Activated CD4-positive, alpha-beta memory T cell treated with anti-CD3 and anti-CD28 coated beads, Interleukin-2, amount 10 ng/mL, durations not matched to agents 7 days and 5 days (primary cell): Measurements from ENCODE around the gene SHC4. TPM values are rescaled to one million over a fixed set of nuclear protein-coding genes. Genes with fewer than 3 reads are reported as not detected.

Source experiments
- CTCF ChIA-PET: fragments of 350-600 bp; sonication (Branson Sonifier 250); formaldehyde crosslinking; loops from one replicate; lab custom pipeline; 2021; ENCODE audit warnings: antibody characterized with exemption, inconsistent platforms; lab: Charles Lee
- POLR2A ChIA-PET: fragments of 350-600 bp; sonication (Branson Sonifier 250); formaldehyde crosslinking; loops from one replicate; lab custom pipeline; 2021; ENCODE audit warnings: antibody characterized with exemption; lab: Charles Lee
- DNase-seq: peaks from one replicate; pipeline ENCODE4 v3.0.0-alpha.2; 2020
- H3K27ac Mint-ChIP-seq: one replicate; pipeline ENCODE4 v1.8.0; 2021; ENCODE audit warnings: mild to moderate bottlenecking, mixed read lengths
- H3K27me3 Mint-ChIP-seq: one replicate; pipeline ENCODE4 v1.8.0; 2021; ENCODE audit warnings: mixed read lengths
- H3K36me3 Mint-ChIP-seq: one replicate; pipeline ENCODE4 v1.8.0; 2021; ENCODE audit warnings: low read depth, mixed read lengths
- H3K4me1 Mint-ChIP-seq: one replicate; pipeline ENCODE4 v1.8.0; 2021; ENCODE audit warnings: mixed read lengths
- H3K4me3 Mint-ChIP-seq: one replicate; pipeline ENCODE4 v1.8.0; 2021; ENCODE audit warnings: mild to moderate bottlenecking, mixed read lengths
- H3K9me3 Mint-ChIP-seq: one replicate; pipeline ENCODE4 v1.8.0; 2021; ENCODE audit warnings: mixed read lengths
- total RNA-seq, 2 experiments: library from RNA; stranded (reverse); gene quantifications; one replicate each; pipeline ENCODE4 v1.2.3, GENCODE V29; 2021

SHC4 gene
- total RNA-seq, 2 experiments from 2014 or later = 1.9 to 2.8 TPM

- H3K4me1 Mint-ChIP-seq = no peaks in the 10 kb centered on the region
- CTCF ChIA-PET = interaction anchor here (1.3 kb wide), 1 partner anchor 106 kb away, joined by 7 read pairs; no protein-coding TSS in a partner anchor
- no peaks in the 10 kb centered on the region for H3K36me3 Mint-ChIP-seq
- no peaks in the 10 kb centered on the region for H3K9me3 Mint-ChIP-seq
- H3K27ac Mint-ChIP-seq = no peak overlapping the region
- POLR2A ChIA-PET = interaction anchor here (2.7 kb wide), 1 partner anchor 8 kb away, joined by 9 read pairs; the partner anchor contains the start of gene EID1
- no peak for DNase-seq
- no peak overlapping the region for H3K4me3 Mint-ChIP-seq
- H3K27me3 Mint-ChIP-seq = peaks cover 18% of the 10 kb centered on the region
These were observed 93.8 kb downstream of the SHC4 start for GRCh38 chr15:48869966-48870365.

GRCh38 chr15:48868536-48868935 is 95.2 kb downstream of the SHC4 start:
- Mint-ChIP-seq H3K9me3 (no peaks in the 10 kb centered on the region), H3K27me3 (peaks cover 18% of the 10 kb centered on the region), H3K4me1 (no peaks in the 10 kb centered on the region), H3K36me3 (no peaks in the 10 kb centered on the region), H3K4me3 (no peak overlapping the region), H3K27ac (no peak overlapping the region)
- no peak for DNase-seq
- CTCF ChIA-PET = interaction anchor here (2.0 kb wide), 1 partner anchor 107 kb away, joined by 10 read pairs; no protein-coding TSS in a partner anchor
- POLR2A ChIA-PET = interaction anchor here (0.8 to 2.7 kb wide), 2 partner anchors 10 to 57 kb away, joined by 3 to 9 read pairs; partner anchors contain the start of genes CEP152 and EID1

DNA sequence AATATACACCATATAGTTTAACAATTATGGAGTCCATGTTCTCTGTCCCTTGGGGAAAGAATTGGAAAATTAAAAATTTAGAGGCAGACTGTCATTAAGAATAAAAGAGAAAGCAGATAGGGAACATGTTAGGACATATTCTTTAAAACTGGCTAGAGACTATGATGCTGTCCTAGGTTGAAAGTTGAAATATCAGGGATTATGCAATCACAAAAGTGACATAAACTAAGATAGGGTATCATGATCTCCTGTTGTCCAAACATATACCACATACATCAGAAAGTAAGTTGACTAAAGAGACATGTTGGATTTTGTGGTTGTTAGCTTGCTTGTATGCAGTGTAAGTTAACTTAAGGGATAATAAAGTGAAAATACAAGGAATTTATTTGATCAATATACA is 95.7 kb downstream of the SHC4 start:
- ChIA-PET POLR2A (interaction anchor here (2.7 kb wide), 1 partner anchor 10 kb away, joined by 9 read pairs; the partner anchor contains the start of gene EID1), CTCF (interaction anchor here (2.0 kb wide), 1 partner anchor 108 kb away, joined by 10 read pairs; no protein-coding TSS in a partner anchor)
- Mint-ChIP-seq H3K9me3 (no peaks in the 10 kb centered on the region), H3K27ac (no peak overlapping the region), H3K4me1 (no peaks in the 10 kb centered on the region), H3K4me3 (no peak overlapping the region), H3K36me3 (no peaks in the 10 kb centered on the region), H3K27me3 (peaks cover 18% of the 10 kb centered on the region)
- no peak for DNase-seq

DNA sequence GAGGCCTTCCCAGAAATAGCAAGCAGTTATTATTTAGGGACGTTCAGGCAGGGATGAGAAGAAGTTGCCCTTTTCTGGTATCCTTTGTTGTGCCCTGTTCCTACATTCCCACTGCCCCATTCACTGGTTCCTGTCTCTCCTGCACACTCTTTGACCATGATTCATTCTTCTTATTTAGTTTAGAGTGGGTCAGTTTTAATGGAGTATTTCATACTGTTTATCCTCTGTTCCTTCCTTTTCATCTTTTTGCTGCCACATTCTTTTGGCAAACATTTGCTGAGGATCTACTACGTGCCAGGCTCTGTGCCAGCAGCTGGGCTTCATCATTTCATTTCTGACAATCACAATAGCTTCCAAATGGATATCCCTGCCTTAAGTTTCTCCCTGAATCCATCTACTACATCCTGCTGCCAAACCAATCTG is 97.6 kb downstream of the SHC4 start:
- H3K4me1 Mint-ChIP-seq = peaks cover 11% of the 10 kb centered on the region
- no peak overlapping the region for H3K4me3 Mint-ChIP-seq
- no peaks in the 10 kb centered on the region for H3K9me3 Mint-ChIP-seq
- H3K27me3 Mint-ChIP-seq = peaks cover 7% of the 10 kb centered on the region
- no peak overlapping the region for H3K27ac Mint-ChIP-seq
- ChIA-PET POLR2A (interaction anchor here (0.8 to 1.7 kb wide), 2 partner anchors 12 to 98 kb away, joined by 3 to 8 read pairs; partner anchors contain the start of gene EID1), CTCF (interaction anchor here (0.8 kb wide), 1 partner anchor 110 kb away, joined by 4 read pairs; no protein-coding TSS in a partner anchor)
- DNase-seq = no peak
- no peaks in the 10 kb centered on the region for H3K36me3 Mint-ChIP-seq

GRCh38 chr15:48865370-48866079 is 98.2 kb downstream of the SHC4 start:
- ChIA-PET POLR2A (interaction anchor here (0.8 to 1.4 kb wide), 3 partner anchors 10 to 99 kb away, joined by 3 to 4 read pairs (median 3); partner anchors contain the start of gene EID1), CTCF (interaction anchor here (1.5 to 8.2 kb wide), 2 partner anchors 110 to 280 kb away, joined by 5 to 62 read pairs; no protein-coding TSS in a partner anchor)
- Mint-ChIP-seq H3K36me3 (no peaks in the 10 kb centered on the region), H3K27ac (no peak overlapping the region), H3K4me3 (no peak overlapping the region), H3K27me3 (peaks cover 3% of the 10 kb centered on the region), H3K9me3 (no peaks in the 10 kb centered on the region), H3K4me1 (peaks cover 11% of the 10 kb centered on the region)
- DNase-seq = no peak

DNA sequence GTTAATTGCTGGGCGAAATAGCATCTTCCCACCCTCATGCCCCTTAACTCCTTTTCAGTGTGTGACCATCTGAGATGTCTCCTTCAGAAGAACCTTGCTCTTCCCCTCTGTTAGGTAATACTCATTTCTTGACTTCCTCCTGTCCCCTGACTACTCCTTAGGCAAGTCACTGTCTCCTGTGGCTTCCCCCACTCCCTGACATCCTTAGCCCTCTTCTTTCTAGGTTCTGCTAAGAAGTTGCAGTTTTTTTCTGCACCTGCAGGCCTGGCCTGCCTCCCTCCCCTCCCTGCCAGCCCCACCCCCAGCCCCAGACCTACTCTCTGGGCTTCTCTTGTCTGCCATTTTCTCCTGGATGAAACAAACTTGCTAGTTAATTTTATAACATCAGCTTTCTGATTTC is 101.0 kb downstream of the SHC4 start:
- H3K27ac Mint-ChIP-seq = no peak overlapping the region
- CTCF ChIA-PET = interaction anchor here (1.1 to 8.2 kb wide), 13 partner anchors 10 to 559 kb away, joined by 3 to 62 read pairs (median 7); partner anchors contain the start of genes EID1, FGF7 and SHC4
- peaks cover 8% of the 10 kb centered on the region for H3K27me3 Mint-ChIP-seq
- H3K4me3 Mint-ChIP-seq = no peak overlapping the region
- H3K9me3 Mint-ChIP-seq = no peaks in the 10 kb centered on the region
- DNase-seq = no peak
- POLR2A ChIA-PET = interaction anchor here (1.0 to 2.0 kb wide), 3 partner anchors 15 to 101 kb away, joined by 3 to 11 read pairs (median 4); partner anchors contain the start of genes EID1 and SHC4
- peaks cover 23% of the 10 kb centered on the region for H3K4me1 Mint-ChIP-seq
- no peaks in the 10 kb centered on the region for H3K36me3 Mint-ChIP-seq

GRCh38 chr15:48861813-48862431 is 101.8 kb downstream of the SHC4 start:
- DNase-seq = peak; percentile 33
- Mint-ChIP-seq H3K4me3 (no peak overlapping the region), H3K27me3 (peaks cover 7% of the 10 kb centered on the region), H3K4me1 (peaks cover 23% of the 10 kb centered on the region), H3K36me3 (no peaks in the 10 kb centered on the region), H3K27ac (no peak overlapping the region), H3K9me3 (no peaks in the 10 kb centered on the region)
- POLR2A ChIA-PET = interaction anchor here (0.7 to 2.0 kb wide), 6 partner anchors 16 to 374 kb away, joined by 3 to 11 read pairs (median 3); partner anchors contain the start of genes EID1 and SHC4
- CTCF ChIA-PET = interaction anchor here (0.9 to 8.2 kb wide), 26 partner anchors 10 to 1283 kb away, joined by 3 to 62 read pairs (median 6); partner anchors contain the start of genes CEP152, EID1, FGF7 and SECISBP2L

DNA sequence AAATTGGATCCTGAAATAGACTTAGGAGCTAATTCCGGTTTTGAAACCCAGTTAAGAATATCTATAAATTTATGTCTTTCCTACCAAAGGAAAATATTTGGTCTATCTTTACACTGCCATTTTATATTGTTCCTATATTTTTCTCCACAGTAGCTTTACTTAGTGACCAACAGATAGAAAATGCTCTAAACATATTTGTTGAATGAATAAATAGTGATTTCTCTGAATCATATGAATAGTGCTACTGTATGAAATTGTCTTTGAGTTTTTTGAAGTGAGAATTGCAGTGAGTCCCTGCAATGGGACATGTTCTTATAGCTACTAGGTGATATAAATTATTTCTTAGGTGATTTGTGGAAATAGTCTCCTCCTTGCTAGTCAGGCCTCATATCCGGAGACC is 104.3 kb downstream of the SHC4 start:
- H3K9me3 Mint-ChIP-seq = no peaks in the 10 kb centered on the region
- POLR2A ChIA-PET = interaction anchor here (0.8 kb wide), 1 partner anchor 287 kb away, joined by 3 read pairs; no protein-coding TSS in a partner anchor
- CTCF ChIA-PET = interaction anchor here (0.9 to 8.2 kb wide), 5 partner anchors 105 to 556 kb away, joined by 4 to 62 read pairs (median 11); partner anchors contain the start of gene SHC4

GRCh38 chr15:48858401-48858800 is 105.3 kb downstream of the SHC4 start:
- peak; percentile 19 for DNase-seq
- no peak overlapping the region for H3K27ac Mint-ChIP-seq
- no peak overlapping the region for H3K4me3 Mint-ChIP-seq
- peaks cover 21% of the 10 kb centered on the region for H3K27me3 Mint-ChIP-seq
- ChIA-PET POLR2A (no interaction called here), CTCF (interaction anchor here (0.9 to 8.2 kb wide), 6 partner anchors 48 to 500 kb away, joined by 3 to 62 read pairs (median 8); partner anchors contain the start of genes CEP152 and SHC4)
- H3K4me1 Mint-ChIP-seq = peaks cover 23% of the 10 kb centered on the region
- no peaks in the 10 kb centered on the region for H3K36me3 Mint-ChIP-seq
- H3K9me3 Mint-ChIP-seq = no peaks in the 10 kb centered on the region

More for the DNA sequence above, 104.3 kb downstream of the SHC4 start:
- DNase-seq = no peak
- Mint-ChIP-seq H3K4me1 (peaks cover 23% of the 10 kb centered on the region), H3K27me3 (peaks cover 16% of the 10 kb centered on the region), H3K4me3 (no peak overlapping the region), H3K36me3 (no peaks in the 10 kb centered on the region), H3K27ac (no peak overlapping the region)

GRCh38 chr15:48856942-48857341 is 106.8 kb downstream of the SHC4 start:
- H3K27me3 Mint-ChIP-seq = peaks cover 24% of the 10 kb centered on the region
- no peak overlapping the region for H3K4me3 Mint-ChIP-seq
- H3K36me3 Mint-ChIP-seq = no peaks in the 10 kb centered on the region
- no peak overlapping the region for H3K27ac Mint-ChIP-seq
- ChIA-PET CTCF (interaction anchor here (0.7 kb wide), 1 partner anchor 84 kb away, joined by 3 read pairs; no protein-coding TSS in a partner anchor), POLR2A (no interaction called here)
- no peak for DNase-seq
- no peaks in the 10 kb centered on the region for H3K9me3 Mint-ChIP-seq
- H3K4me1 Mint-ChIP-seq = peaks cover 14% of the 10 kb centered on the region

- no peak for DNase-seq
- Mint-ChIP-seq H3K4me1 (peaks cover 12% of the 10 kb centered on the region), H3K36me3 (no peaks in the 10 kb centered on the region), H3K27ac (no peak overlapping the region), H3K27me3 (peaks cover 24% of the 10 kb centered on the region), H3K9me3 (no peaks in the 10 kb centered on the region), H3K4me3 (no peak overlapping the region)
- ChIA-PET POLR2A (no interaction called here), CTCF (interaction anchor here (0.6 kb wide), 1 partner anchor 243 kb away, joined by 3 read pairs; no protein-coding TSS in a partner anchor)
These were observed 107.9 kb downstream of the SHC4 start for GRCh38 chr15:48855501-48856440.
